ENCODE data around the gene PGR. TPM values are rescaled to one million over a fixed set of nuclear protein-coding genes. Genes with fewer than 3 reads are reported as not detected.

The PGR gene
- total RNA-seq, 6 experiments from 2014 or later = 0.11 to 0.74 (median 0.28) TPM

DNA sequence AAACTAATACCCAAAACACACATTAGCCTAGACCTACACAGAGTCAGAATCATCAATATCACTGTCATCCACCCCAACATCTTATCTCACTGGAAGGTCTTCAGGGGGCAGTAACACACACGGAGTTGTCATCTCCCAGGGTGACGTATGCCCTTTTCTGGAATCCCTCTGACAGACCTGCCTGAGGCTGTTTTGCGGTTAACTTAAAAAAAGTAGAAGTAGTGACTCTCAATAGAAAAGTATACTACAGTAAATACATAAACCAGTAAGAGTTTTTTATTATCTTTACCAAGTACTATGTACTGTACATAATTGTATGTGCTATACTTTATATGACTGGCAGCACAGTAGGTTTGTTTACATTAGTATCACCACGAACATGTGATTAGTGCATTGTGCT is 80.5 kb downstream of the PGR start:
- WGBS (ENCODE audit: insufficient coverage, low coverage, low lambda C conversion rate, missing lambda C conversion rate) = 47% methylated on average over 4 of the region's 4 CpGs
- Histone ChIP-seq H3K4me1 (no peaks in the 10 kb centered on the region), H3K27ac (no peak overlapping the region), H3K9me3 (no peaks in the 10 kb centered on the region), H3K36me3 (no peaks in the 10 kb centered on the region), H3K27me3 (no peaks in the 10 kb centered on the region), H3K4me3 (no peak overlapping the region)
- TF ChIP-seq POLR2A (IDR thresholded peaks at IDR 0.05) = no peak
- ATAC-seq = no peak
- DNase-seq = no peak
- intact Hi-C loops (cut with DNase I) = no loop called here

DNA sequence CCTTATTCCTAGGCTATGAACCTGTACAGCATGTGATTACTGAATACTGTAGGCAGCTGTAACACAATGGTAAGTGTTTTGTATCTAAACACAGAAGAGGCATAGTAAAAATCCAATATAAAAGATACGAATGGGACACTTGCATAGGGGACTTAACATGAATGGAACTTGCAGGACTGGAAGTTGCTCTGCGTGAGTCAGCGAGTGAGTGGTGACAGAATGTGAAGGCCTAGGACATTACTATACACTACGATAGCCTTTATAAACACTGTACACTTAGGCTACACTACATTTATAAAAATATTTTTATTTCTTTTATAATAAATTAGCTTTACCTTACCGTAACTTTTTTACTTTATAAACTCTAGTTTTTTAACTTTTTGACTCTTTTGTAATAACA is 81.1 kb downstream of the PGR start:
- no peak for ATAC-seq

GRCh38 chr11:101046947-101047346 is 82.7 kb downstream of the PGR start:
- TF ChIP-seq POLR2A (IDR thresholded peaks at IDR 0.05) (no peak), CTCF (IDR thresholded peaks at IDR 0.05) (no peak)
- Histone ChIP-seq H3K4me1 (no peaks in the 10 kb centered on the region), H3K27ac (no peak overlapping the region), H3K36me3 (no peaks in the 10 kb centered on the region), H3K27me3 (no peaks in the 10 kb centered on the region), H3K9me3 (no peaks in the 10 kb centered on the region), H3K4me3 (no peak overlapping the region)
- WGBS (ENCODE audit: insufficient coverage, low coverage, low lambda C conversion rate, missing lambda C conversion rate) = 64% methylated on average over 2 of the region's 2 CpGs
- no peak for ATAC-seq
- intact Hi-C loops (cut with DNase I) = no loop called here
- no peak for DNase-seq

More for the DNA sequence above, 81.1 kb downstream of the PGR start:
- WGBS (ENCODE audit: insufficient coverage, low coverage, low lambda C conversion rate, missing lambda C conversion rate) = 76% methylated on average over 5 of the region's 5 CpGs
- DNase-seq = no peak
- TF ChIP-seq POLR2A (IDR thresholded peaks at IDR 0.05) (no peak), CTCF (IDR thresholded peaks at IDR 0.05) (no peak)
- H3K27ac ChIP-seq = no peak overlapping the region
- no peaks in the 10 kb centered on the region for H3K36me3 ChIP-seq
- intact Hi-C loops (cut with DNase I) = no loop called here
- no peak overlapping the region for H3K4me3 ChIP-seq
- H3K4me1 ChIP-seq = no peaks in the 10 kb centered on the region
- H3K9me3 ChIP-seq = no peaks in the 10 kb centered on the region
- H3K27me3 ChIP-seq = no peaks in the 10 kb centered on the region

GRCh38 chr11:101045415-101045814 is 84.2 kb downstream of the PGR start:
- Histone ChIP-seq H3K4me3 (no peak overlapping the region), H3K36me3 (no peaks in the 10 kb centered on the region), H3K27ac (no peak overlapping the region), H3K27me3 (no peaks in the 10 kb centered on the region), H3K4me1 (no peaks in the 10 kb centered on the region), H3K9me3 (no peaks in the 10 kb centered on the region)
- ATAC-seq (no peak), DNase-seq (no peak)
- intact Hi-C loops (cut with DNase I) = no loop called here
- TF ChIP-seq POLR2A (IDR thresholded peaks at IDR 0.05) (no peak), CTCF (IDR thresholded peaks at IDR 0.05) (no peak)
- WGBS (ENCODE audit: insufficient coverage, low coverage, low lambda C conversion rate, missing lambda C conversion rate) = 71% methylated on average over 1 of the region's 1 CpG

DNA sequence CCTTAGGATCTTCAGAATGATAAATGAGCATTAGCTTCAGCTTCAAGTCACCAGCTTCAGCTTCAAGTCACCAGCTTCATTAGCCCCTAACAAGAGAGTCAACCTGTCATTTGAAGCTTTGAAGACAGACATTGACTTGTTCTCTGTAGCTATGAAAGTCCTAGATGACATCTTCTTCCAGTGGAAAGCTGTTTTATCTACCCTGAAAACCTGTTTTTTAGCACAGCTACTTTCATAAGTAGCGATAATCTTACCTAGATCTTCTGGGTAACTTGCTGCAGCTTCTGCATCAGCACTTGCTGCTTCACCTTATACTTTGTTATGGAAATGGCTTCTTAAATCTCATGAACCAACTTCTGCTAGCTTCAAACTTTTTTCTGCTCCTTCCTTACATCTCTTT is 85.7 kb downstream of the PGR start:
- Histone ChIP-seq H3K36me3 (no peaks in the 10 kb centered on the region), H3K4me3 (no peak overlapping the region), H3K4me1 (no peaks in the 10 kb centered on the region), H3K27ac (no peak overlapping the region), H3K9me3 (no peaks in the 10 kb centered on the region), H3K27me3 (no peaks in the 10 kb centered on the region)
- DNase-seq (no peak), ATAC-seq (no peak)
- intact Hi-C loops (cut with DNase I) = no loop called here
- no CpG with 5 or more reads among the region's 1 CpG for WGBS (ENCODE audit: insufficient coverage, low coverage, low lambda C conversion rate, missing lambda C conversion rate)
- TF ChIP-seq CTCF (IDR thresholded peaks at IDR 0.05) (no peak), POLR2A (IDR thresholded peaks at IDR 0.05) (no peak)
